ENCODE results near the gene MED29. TPM values are rescaled to one million over a fixed set of nuclear protein-coding genes. Genes with fewer than 3 reads are reported as not detected.

MED29 gene
- total RNA-seq, 1 donor from 2014 or later, result 36.3 TPM

- H3K9me3 Mint-ChIP-seq (ENCODE audit: low read depth), result no peaks in the 10 kb centered on the region
- TF ChIP-seq, protein P1, sequence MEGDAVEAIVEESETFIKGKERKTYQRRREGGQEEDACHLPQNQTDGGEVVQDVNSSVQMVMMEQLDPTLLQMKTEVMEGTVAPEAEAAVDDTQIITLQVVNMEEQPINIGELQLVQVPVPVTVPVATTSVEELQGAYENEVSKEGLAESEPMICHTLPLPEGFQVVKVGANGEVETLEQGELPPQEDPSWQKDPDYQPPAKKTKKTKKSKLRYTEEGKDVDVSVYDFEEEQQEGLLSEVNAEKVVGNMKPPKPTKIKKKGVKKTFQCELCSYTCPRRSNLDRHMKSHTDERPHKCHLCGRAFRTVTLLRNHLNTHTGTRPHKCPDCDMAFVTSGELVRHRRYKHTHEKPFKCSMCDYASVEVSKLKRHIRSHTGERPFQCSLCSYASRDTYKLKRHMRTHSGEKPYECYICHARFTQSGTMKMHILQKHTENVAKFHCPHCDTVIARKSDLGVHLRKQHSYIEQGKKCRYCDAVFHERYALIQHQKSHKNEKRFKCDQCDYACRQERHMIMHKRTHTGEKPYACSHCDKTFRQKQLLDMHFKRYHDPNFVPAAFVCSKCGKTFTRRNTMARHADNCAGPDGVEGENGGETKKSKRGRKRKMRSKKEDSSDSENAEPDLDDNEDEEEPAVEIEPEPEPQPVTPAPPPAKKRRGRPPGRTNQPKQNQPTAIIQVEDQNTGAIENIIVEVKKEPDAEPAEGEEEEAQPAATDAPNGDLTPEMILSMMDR (IDR thresholded peaks at IDR 0.05; ENCODE audit: unreplicated experiment), result no peak
- H3K27ac Mint-ChIP-seq, result peak overlapping the region; percentile 56
- H3K27me3 Mint-ChIP-seq, result no peaks in the 10 kb centered on the region
- H3K4me1 Mint-ChIP-seq (ENCODE audit: low read depth), result no peaks in the 10 kb centered on the region
- DNase-seq (ENCODE audit: low spot score, unreplicated experiment), result no peak
- peaks cover 18% of the 10 kb centered on the region for H3K36me3 Mint-ChIP-seq (ENCODE audit: insufficient read depth)
- no peak overlapping the region for H3K4me3 Mint-ChIP-seq (ENCODE audit: low read depth)
Measured at GRCh38 chr19:39362682-39363657, 28.2 kb upstream of the MED29 start.

- Mint-ChIP-seq H3K4me3 (ENCODE audit: low read depth) (no peak overlapping the region), H3K36me3 (ENCODE audit: insufficient read depth) (peaks cover 16% of the 10 kb centered on the region), H3K27ac (no peak overlapping the region), H3K4me1 (ENCODE audit: low read depth) (no peaks in the 10 kb centered on the region), H3K27me3 (no peaks in the 10 kb centered on the region), H3K9me3 (ENCODE audit: low read depth) (no peaks in the 10 kb centered on the region)
- TF ChIP-seq, protein P1 (IDR thresholded peaks at IDR 0.05; ENCODE audit: unreplicated experiment), result no peak
- DNase-seq (ENCODE audit: low spot score, unreplicated experiment), result no peak
Measured at GRCh38 chr19:39363901-39364457, 27.2 kb upstream of the MED29 start.

- H3K27me3 Mint-ChIP-seq, result no peaks in the 10 kb centered on the region
- H3K4me1 Mint-ChIP-seq (ENCODE audit: low read depth), result no peaks in the 10 kb centered on the region
- TF ChIP-seq, protein P1 (IDR thresholded peaks at IDR 0.05; ENCODE audit: unreplicated experiment), result no peak
- no peak overlapping the region for H3K4me3 Mint-ChIP-seq (ENCODE audit: low read depth)
- H3K9me3 Mint-ChIP-seq (ENCODE audit: low read depth), result no peaks in the 10 kb centered on the region
- H3K27ac Mint-ChIP-seq, result no peak overlapping the region
- no peak for DNase-seq (ENCODE audit: low spot score, unreplicated experiment)
- H3K36me3 Mint-ChIP-seq (ENCODE audit: insufficient read depth), result peaks cover 14% of the 10 kb centered on the region
Measured at GRCh38 chr19:39365531-39365930, 25.6 kb upstream of the MED29 start.

DNA sequence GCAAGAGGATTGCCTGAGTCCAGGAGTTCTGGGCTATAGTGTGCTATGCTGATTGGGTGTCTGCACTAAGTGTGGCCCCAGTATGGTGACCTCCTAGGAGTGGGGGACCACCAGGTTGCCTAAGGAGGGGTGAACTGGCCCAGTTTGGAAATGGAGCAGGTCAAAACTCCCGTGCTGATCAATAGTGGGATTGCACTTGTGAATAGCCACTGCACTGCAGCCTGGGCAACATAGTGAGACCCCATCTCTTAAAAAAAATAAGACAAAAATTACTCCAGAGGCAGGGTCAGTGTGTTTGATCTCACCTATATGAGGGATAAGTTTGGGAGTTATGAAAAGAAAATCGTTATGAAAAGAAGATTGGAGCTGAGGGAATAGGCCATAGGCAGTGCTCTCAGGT is 22.0 kb upstream of the MED29 start:
- H3K4me3 Mint-ChIP-seq (ENCODE audit: low read depth), result no peak overlapping the region
- TF ChIP-seq, protein P1 (IDR thresholded peaks at IDR 0.05; ENCODE audit: unreplicated experiment), result no peak
- no peaks in the 10 kb centered on the region for H3K9me3 Mint-ChIP-seq (ENCODE audit: low read depth)
- no peaks in the 10 kb centered on the region for H3K27me3 Mint-ChIP-seq
- no peak overlapping the region for H3K27ac Mint-ChIP-seq
- DNase-seq (ENCODE audit: low spot score, unreplicated experiment), result no peak
- H3K4me1 Mint-ChIP-seq (ENCODE audit: low read depth), result no peaks in the 10 kb centered on the region
- peaks cover 21% of the 10 kb centered on the region for H3K36me3 Mint-ChIP-seq (ENCODE audit: insufficient read depth)

GRCh38 chr19:39370735-39371134 is 20.4 kb upstream of the MED29 start:
- TF ChIP-seq, protein P1 (IDR thresholded peaks at IDR 0.05; ENCODE audit: unreplicated experiment), result no peak
- no peaks in the 10 kb centered on the region for H3K9me3 Mint-ChIP-seq (ENCODE audit: low read depth)
- no peak for DNase-seq (ENCODE audit: low spot score, unreplicated experiment)
- H3K27me3 Mint-ChIP-seq, result no peaks in the 10 kb centered on the region
- H3K27ac Mint-ChIP-seq, result no peak overlapping the region
- H3K4me3 Mint-ChIP-seq (ENCODE audit: low read depth), result no peak overlapping the region
- H3K36me3 Mint-ChIP-seq (ENCODE audit: insufficient read depth), result peaks cover 22% of the 10 kb centered on the region
- no peaks in the 10 kb centered on the region for H3K4me1 Mint-ChIP-seq (ENCODE audit: low read depth)

Data from progenitor cell of endocrine pancreas (in vitro differentiated cells).